GM12891 (cell line): ENCODE results near the gene LZTS2.

Experiments
- POLR2A ChIP-seq: IDR thresholded peaks from 2 replicates; pipeline ENCODE4 v1.6.1; 2011; ENCODE audit warnings: low read depth, low read length, control low read depth
- POLR2AphosphoS5 ChIP-seq: IDR thresholded peaks from 2 replicates; pipeline ENCODE4 v1.6.1; 2011; ENCODE audit warnings: low read depth, low read length, control low read depth
- TAF1 ChIP-seq: IDR thresholded peaks from 2 replicates; pipeline ENCODE4 v1.6.1; 2011; ENCODE audit warnings: low read depth, low read length, control low read depth

- no peak for TF ChIP-seq POLR2A
- TF ChIP-seq TAF1: no peak
- no peak for TF ChIP-seq POLR2AphosphoS5
These were observed 53.9 kb downstream of the LZTS2 start for GRCh38 chr10:101053516-101053915.
